Activated naive CD8-positive, alpha-beta T cell treated with anti-CD3 and anti-CD28 coated beads, Interleukin-2, amount 50 U/mL, for 24 hours (primary cell): ENCODE measurements around the gene EIF2B4.

ENCODE experiments used
- ATAC-seq: fragments of 150-1000 bp; cut with Tn5 transposase; one replicate; pipeline ENCODE4 v1.10.0; 2021
- DNase-seq: peaks from one replicate; pipeline ENCODE4 v3.0.0; 2021
- H3K27ac Mint-ChIP-seq: one replicate; pipeline ENCODE4 v1.8.0; 2021; ENCODE audit warnings: mild to moderate bottlenecking, mixed read lengths
- H3K27me3 Mint-ChIP-seq: one replicate; pipeline ENCODE4 v1.8.0; 2021; ENCODE audit warnings: mixed read lengths
- H3K36me3 Mint-ChIP-seq: one replicate; pipeline ENCODE4 v1.8.0; 2021; ENCODE audit warnings: low read depth, mixed read lengths
- H3K4me1 Mint-ChIP-seq: one replicate; pipeline ENCODE4 v1.8.0; 2021; ENCODE audit warnings: mixed read lengths
- H3K4me3 Mint-ChIP-seq: one replicate; pipeline ENCODE4 v1.8.0; 2021; ENCODE audit warnings: mild to moderate bottlenecking, moderate library complexity, mixed read lengths
- H3K9me3 Mint-ChIP-seq: one replicate; pipeline ENCODE4 v1.8.0; 2021; ENCODE audit warnings: mixed read lengths

Gene EIF2B4

GRCh38 chr2:27380626-27381545 is 10.7 kb upstream of the EIF2B4 start, which contains the start of gene ZNF513:
TSS of gene ZNF513 (minus strand) at chr2:27380734. CDS start at chr2:27380526, 208 bp downstream.
- Mint-ChIP-seq H3K36me3 (peaks cover 61% of the 10 kb centered on the region), H3K4me1 (peaks cover 46% of the 10 kb centered on the region)
- ATAC-seq = peak; percentile 84

GRCh38 chr2:27379836-27380625 is 9.9 kb upstream of the EIF2B4 start:
- Mint-ChIP-seq H3K4me1 (peaks cover 45% of the 10 kb centered on the region), H3K36me3 (peaks cover 60% of the 10 kb centered on the region), H3K27me3 (no peaks in the 10 kb centered on the region), H3K27ac (peak overlapping the region; percentile 81), H3K4me3 (peak overlapping the region; percentile 86), H3K9me3 (no peaks in the 10 kb centered on the region)
- ATAC-seq = peak; percentile 7
- peak; percentile 50 for DNase-seq

More at GRCh38 chr2:27380626-27381545, 10.7 kb upstream of the EIF2B4 start, which contains the start of gene ZNF513:
- Mint-ChIP-seq H3K9me3 (no peaks in the 10 kb centered on the region), H3K27ac (peak within 1 kb of the TSS; percentile 81), H3K4me3 (peak within 1 kb of the TSS; percentile 86), H3K27me3 (no peaks in the 10 kb centered on the region)
- DNase-seq = peak; percentile 90

GRCh38 chr2:27379383-27379835 is 9.3 kb upstream of the EIF2B4 start:
- H3K4me1 Mint-ChIP-seq = peaks cover 41% of the 10 kb centered on the region
- peak overlapping the region; percentile 86 for H3K4me3 Mint-ChIP-seq
- DNase-seq = no peak
- no peak for ATAC-seq
- no peaks in the 10 kb centered on the region for H3K9me3 Mint-ChIP-seq
- no peaks in the 10 kb centered on the region for H3K27me3 Mint-ChIP-seq
- H3K27ac Mint-ChIP-seq = peak overlapping the region; percentile 81
- peaks cover 61% of the 10 kb centered on the region for H3K36me3 Mint-ChIP-seq

GRCh38 chr2:27378809-27379290 is 8.7 kb upstream of the EIF2B4 start:
- H3K27ac Mint-ChIP-seq = peak overlapping the region; percentile 81
- H3K36me3 Mint-ChIP-seq = peaks cover 60% of the 10 kb centered on the region

GRCh38 chr2:27378096-27378808 is 8.1 kb upstream of the EIF2B4 start:
- H3K4me1 Mint-ChIP-seq = peaks cover 37% of the 10 kb centered on the region
- no peak for ATAC-seq
- H3K27me3 Mint-ChIP-seq = no peaks in the 10 kb centered on the region
- H3K27ac Mint-ChIP-seq = peak overlapping the region; percentile 18
- H3K36me3 Mint-ChIP-seq = peaks cover 57% of the 10 kb centered on the region
- no peaks in the 10 kb centered on the region for H3K9me3 Mint-ChIP-seq
- no peak overlapping the region for H3K4me3 Mint-ChIP-seq
- no peak for DNase-seq

More at GRCh38 chr2:27378809-27379290, 8.7 kb upstream of the EIF2B4 start:
- no peak for DNase-seq
- peak overlapping the region; percentile 86 for H3K4me3 Mint-ChIP-seq
- H3K9me3 Mint-ChIP-seq = no peaks in the 10 kb centered on the region
- ATAC-seq = no peak
- peaks cover 37% of the 10 kb centered on the region for H3K4me1 Mint-ChIP-seq
- no peaks in the 10 kb centered on the region for H3K27me3 Mint-ChIP-seq

GRCh38 chr2:27377618-27378095 is 7.5 kb upstream of the EIF2B4 start:
- Mint-ChIP-seq H3K36me3 (peaks cover 62% of the 10 kb centered on the region), H3K4me3 (no peak overlapping the region), H3K27me3 (no peaks in the 10 kb centered on the region), H3K27ac (no peak overlapping the region), H3K9me3 (no peaks in the 10 kb centered on the region), H3K4me1 (peaks cover 42% of the 10 kb centered on the region)
- DNase-seq (no peak), ATAC-seq (no peak)

- no peaks in the 10 kb centered on the region for H3K27me3 Mint-ChIP-seq
- H3K9me3 Mint-ChIP-seq = no peaks in the 10 kb centered on the region
- H3K4me3 Mint-ChIP-seq = no peak overlapping the region
- peaks cover 47% of the 10 kb centered on the region for H3K4me1 Mint-ChIP-seq
- peaks cover 62% of the 10 kb centered on the region for H3K36me3 Mint-ChIP-seq
- no peak for ATAC-seq
- no peak for DNase-seq
- peak overlapping the region; percentile 49 for H3K27ac Mint-ChIP-seq
Observed at GRCh38 chr2:27376866-27377617, 6.9 kb upstream of the EIF2B4 start.

GRCh38 chr2:27376151-27376865 is 6.2 kb upstream of the EIF2B4 start:
- Mint-ChIP-seq H3K36me3 (peaks cover 62% of the 10 kb centered on the region), H3K4me1 (peaks cover 48% of the 10 kb centered on the region), H3K27ac (no peak overlapping the region), H3K4me3 (no peak overlapping the region), H3K27me3 (no peaks in the 10 kb centered on the region), H3K9me3 (no peaks in the 10 kb centered on the region)
- no peak for DNase-seq
- ATAC-seq = no peak

- Mint-ChIP-seq H3K27me3 (no peaks in the 10 kb centered on the region), H3K36me3 (peaks cover 60% of the 10 kb centered on the region), H3K4me3 (no peak overlapping the region), H3K4me1 (peaks cover 43% of the 10 kb centered on the region), H3K9me3 (no peaks in the 10 kb centered on the region), H3K27ac (no peak overlapping the region)
- ATAC-seq = no peak
- no peak for DNase-seq
Observed at GRCh38 chr2:27375513-27376099, 5.5 kb upstream of the EIF2B4 start.

- H3K4me3 Mint-ChIP-seq = no peak overlapping the region
- H3K9me3 Mint-ChIP-seq = no peaks in the 10 kb centered on the region
- DNase-seq (no peak), ATAC-seq (no peak)
- H3K4me1 Mint-ChIP-seq = peaks cover 37% of the 10 kb centered on the region
- H3K36me3 Mint-ChIP-seq = peaks cover 55% of the 10 kb centered on the region
- peaks cover 2% of the 10 kb centered on the region for H3K27me3 Mint-ChIP-seq
- peak overlapping the region; percentile 42 for H3K27ac Mint-ChIP-seq
Observed at GRCh38 chr2:27373567-27373966, 3.4 kb upstream of the EIF2B4 start.

- Mint-ChIP-seq H3K4me1 (peaks cover 38% of the 10 kb centered on the region), H3K27me3 (peaks cover 2% of the 10 kb centered on the region), H3K27ac (peak overlapping the region; percentile 37), H3K4me3 (peak overlapping the region; percentile 98), H3K9me3 (no peaks in the 10 kb centered on the region), H3K36me3 (peaks cover 57% of the 10 kb centered on the region)
- ATAC-seq (no peak), DNase-seq (no peak)
Observed at GRCh38 chr2:27372937-27373336, 2.8 kb upstream of the EIF2B4 start.

- H3K4me3 Mint-ChIP-seq = peak overlapping the region; percentile 98
- peaks cover 43% of the 10 kb centered on the region for H3K4me1 Mint-ChIP-seq
- peaks cover 59% of the 10 kb centered on the region for H3K36me3 Mint-ChIP-seq
- peaks cover 2% of the 10 kb centered on the region for H3K27me3 Mint-ChIP-seq
- H3K9me3 Mint-ChIP-seq = no peaks in the 10 kb centered on the region
- peak overlapping the region; percentile 99 for H3K27ac Mint-ChIP-seq
- ATAC-seq (peak; percentile 12), DNase-seq (peak; percentile 41)
Observed at GRCh38 chr2:27370816-27371620, 880 bp upstream of the EIF2B4 start.
